HG03159 (cell line): Measurements from ENCODE around the gene SIRT6.
"Not testable (repeated sequence)": the region's sequence is repeated elsewhere in the genome, so short reads cannot be mapped to it uniquely, and the experiment has no call there.

Source experiments
- ATAC-seq: cut with Tn5 transposase; IDR thresholded peaks from one replicate; pipeline ENCODE4 v1.9.1; 2021; ENCODE audit warnings: mild to moderate bottlenecking, moderate library complexity; ENCODE audit not compliant: unreplicated experiment

The SIRT6 gene

DNA sequence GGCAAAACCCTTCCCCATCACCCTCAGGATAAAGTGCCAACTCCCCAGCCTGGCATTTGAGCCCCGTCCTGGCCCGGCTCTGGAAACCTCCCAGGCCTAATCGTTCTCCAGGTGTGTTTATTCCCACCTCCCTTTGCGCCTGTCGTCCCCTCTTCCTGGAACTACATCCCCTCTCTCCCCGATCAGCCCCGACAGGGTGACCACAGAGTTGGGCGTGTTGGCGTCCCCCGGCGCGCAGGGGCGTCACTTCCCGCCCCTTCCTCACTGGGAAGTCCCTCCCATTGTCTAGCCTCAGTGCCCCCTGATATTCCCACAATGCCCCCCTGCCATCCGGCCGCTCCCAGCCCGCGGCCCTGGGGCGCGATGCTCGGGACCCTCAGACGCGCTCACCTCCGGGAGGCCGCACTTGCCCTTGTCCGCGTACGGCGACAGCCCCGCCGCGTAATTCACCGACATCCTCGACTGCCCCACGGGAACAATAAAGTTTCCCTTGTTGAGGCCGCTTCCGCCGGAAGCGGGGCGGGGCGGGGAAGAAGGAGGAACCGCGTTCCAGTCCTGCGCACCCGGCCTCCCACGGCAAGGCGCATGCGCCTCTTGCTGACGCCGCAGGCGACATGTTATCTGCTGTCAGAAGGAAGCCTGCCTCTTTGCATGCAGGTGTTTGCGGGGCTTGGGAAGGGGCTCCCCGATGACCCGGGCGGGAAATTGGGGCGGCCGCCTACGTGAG is at the start of gene SIRT6, which contains the start of gene ANKRD24:
Gene SIRT6 (minus strand): TSS at position 480 of the 727 bp plus-strand sequence. CDS start 24 bp downstream, at position 456.
Gene ANKRD24 (plus strand): TSS at position 606 of the 727 bp plus-strand sequence. CDS start 3,737 bp downstream, outside the sequence.
- ATAC-seq = peak; percentile 69

DNA sequence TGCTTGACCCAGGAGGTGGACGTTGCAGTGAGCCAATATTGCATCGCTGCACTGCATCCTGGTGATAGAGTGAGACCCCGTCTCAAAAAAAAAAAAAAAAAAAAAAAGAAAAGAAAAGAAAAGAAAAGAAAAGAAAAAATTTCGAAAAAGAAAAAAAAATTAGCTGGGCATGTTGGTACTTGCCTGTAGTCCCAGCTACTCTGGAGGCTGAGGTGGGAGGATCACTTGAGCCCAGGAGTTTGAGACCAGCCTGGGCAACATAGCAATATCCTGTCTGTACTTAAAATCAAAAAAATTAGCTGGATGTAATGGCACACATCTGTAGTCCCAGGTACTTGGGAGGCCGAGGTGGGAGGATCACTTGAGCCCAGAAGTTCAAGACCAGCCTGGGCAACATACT is 49.8 kb upstream of the SIRT6 start:
- ATAC-seq = not testable (repeated sequence)

DNA sequence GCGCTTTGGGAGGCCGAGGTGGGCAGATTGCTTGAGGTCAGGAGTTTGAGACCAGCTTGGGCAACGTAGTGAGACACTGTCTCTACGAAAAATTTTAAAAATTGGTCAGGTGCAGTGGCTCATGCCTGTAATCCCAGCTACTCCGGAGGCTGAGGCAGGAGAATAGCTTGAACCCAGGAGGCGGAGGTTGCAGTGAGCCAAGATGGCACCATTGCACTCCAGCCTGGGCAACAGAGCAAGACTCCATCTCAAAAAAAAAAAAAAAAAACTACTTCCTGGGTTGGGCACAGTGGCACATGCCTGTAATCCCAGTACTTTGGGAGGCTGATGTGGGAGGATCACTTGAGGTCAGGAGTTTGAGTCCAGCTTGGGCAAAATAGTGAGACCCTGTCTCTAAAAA is 49.2 kb upstream of the SIRT6 start:
- ATAC-seq = not testable (repeated sequence)

DNA sequence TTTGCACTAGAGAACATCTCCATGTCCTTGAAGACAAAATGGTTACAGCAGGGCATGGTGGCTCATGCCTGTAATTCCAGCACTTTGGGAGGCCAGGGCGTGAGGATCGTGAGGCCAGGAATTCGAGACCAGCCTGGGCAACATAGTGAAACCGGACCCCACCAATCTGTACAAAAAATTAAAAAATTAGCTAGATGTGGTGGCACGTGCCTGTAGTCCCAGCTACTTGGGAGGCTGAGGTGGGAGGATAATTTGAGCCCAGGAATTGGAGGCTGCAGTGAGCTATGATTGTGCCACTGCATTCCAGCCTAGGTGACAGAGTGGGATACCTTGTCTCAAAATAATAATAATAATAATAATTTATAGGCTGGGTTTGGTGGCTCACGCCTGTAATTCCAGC is 47.9 kb upstream of the SIRT6 start:
- not testable (repeated sequence) for ATAC-seq

DNA sequence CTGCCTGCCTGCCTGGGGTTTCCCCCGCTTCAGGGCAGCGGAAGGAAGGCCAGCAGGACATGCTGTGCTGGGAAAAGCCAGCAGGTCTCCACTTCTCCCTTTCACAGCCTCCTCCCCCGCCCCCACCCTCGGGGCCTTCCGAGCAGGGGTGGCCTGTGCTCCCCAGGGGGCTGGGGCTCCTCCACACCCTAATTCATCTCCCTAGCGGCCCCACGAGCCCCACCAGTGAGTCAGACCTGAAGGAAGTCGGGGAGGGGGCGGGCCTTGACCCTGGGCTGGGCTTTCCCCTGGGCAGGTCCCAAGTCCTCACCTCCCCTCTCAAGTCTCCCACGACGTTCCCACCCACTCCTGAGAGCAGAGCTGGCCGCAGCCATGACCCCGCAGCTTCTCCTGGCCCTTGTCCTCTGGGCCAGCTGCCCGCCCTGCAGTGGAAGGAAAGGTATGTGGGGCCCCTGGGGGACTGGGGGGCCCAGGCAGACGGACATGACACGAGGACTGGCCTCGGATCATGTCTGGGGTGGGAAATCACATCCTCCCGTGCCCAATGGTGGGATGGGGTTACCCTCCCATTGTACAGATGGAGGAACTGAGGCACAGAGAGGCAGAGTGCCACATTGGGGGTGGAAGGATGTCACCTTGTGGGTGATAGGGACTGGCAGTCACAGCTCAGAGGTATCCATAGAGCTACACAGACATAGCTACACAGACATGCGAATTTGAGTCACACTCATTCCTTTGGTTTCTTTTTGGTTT is 47.0 kb upstream of the SIRT6 start, which contains the start of gene EBI3:
Gene EBI3 (plus strand): TSS at position 345 of the 753 bp plus-strand sequence. CDS start 28 bp downstream, at position 373.
- peak; percentile 64 for ATAC-seq

DNA sequence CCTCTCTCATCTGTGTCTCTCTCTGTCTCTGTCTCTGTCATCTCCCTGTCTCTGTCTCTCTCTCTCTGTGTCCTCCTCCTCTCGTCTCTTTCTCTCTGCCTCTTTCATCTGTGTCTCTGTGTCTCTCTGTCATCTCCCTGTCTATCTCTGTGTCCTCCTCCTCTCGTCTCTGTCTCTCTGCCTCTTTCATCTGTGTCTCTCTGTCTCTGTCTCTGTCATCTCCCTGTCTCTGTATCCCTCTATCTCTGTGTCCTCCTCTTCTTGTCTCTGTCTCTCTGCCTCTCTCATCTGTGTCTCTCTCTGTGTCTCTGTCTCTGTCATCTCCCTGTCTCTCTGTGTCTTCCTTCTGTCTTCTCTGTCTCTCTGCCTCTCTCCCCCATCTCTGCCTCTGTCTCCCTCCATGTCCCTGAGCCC is 46.4 kb upstream of the SIRT6 start:
- no peak for ATAC-seq

DNA sequence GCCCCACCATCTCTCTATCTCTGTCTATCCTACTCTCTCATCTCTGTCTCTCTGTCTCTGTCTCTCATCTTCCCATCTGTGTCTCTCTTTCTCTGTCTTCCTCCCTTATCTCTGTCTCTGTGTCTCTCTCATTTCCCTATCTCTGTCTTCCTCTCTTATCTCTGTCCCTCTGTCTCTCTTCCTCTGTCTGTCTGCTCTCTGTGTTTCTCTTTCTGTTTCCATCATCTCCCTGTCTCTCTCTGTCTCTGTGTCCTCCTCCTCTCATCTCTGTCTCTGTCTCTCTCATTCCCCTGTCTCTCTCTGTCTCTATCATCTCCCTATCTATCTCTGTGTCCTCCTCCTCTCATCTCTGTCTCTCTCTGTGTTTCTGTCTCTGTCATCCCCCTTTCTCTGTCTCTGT is 45.4 kb upstream of the SIRT6 start:
- ATAC-seq = no peak

DNA sequence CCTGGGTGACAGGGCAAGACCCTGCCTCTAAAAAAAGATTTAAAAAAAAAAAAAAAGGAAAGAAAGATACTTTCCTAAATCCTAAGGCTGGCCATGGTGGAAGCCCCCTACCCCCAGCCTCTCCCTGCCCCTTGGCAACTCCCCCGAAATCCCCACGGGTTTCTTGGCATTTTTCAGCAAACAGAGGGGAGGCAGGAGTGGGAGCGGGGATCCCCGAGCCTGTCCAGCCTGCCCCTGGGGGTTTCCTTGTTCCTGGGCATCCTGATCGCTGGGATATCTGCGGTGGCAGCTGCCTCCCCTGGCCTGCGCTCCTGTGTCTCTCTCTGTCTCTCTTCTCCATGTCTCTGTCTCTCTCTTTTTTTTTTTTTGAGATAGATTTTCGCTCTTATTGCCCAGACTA is 43.5 kb upstream of the SIRT6 start:
- ATAC-seq = no peak

DNA sequence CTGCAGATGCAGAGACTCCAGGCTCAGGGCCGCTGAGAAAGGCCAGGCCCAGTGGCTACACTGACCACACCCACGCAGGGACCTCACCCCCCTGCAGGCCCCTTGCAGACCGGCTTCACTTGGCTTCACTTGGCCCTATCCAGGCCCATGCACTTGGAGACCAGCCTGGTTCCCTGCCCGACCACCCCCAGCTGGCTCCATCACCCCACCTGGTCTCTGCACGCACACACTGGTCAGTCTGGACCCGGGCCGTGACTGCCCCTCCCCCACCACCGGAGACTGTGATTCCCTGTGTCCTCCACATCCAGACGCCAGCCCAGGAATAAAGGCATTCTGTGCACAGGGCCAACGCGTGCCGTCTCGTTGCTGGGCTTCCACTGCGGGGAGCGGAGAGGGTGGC is 42.1 kb upstream of the SIRT6 start:
- ATAC-seq = no peak

DNA sequence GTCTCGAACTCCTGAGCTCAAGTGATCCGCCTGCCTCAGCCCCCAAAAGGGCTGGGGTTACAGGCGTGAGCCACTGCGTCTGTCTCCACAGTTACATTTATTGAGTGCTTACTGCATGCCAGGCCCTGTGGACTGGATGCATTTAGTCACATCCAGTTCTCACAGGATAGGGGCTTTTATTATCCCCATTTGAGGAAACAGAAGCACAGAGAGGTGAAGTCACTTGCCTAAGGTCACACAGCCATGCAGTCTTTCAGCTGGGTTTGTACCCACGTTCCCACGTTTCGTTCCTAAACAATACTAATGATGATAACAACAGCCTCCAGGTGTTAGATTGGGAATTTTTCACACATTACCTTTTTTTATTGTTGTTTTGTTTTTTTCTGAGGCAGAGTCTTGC is 37.8 kb upstream of the SIRT6 start:
- ATAC-seq = no peak

DNA sequence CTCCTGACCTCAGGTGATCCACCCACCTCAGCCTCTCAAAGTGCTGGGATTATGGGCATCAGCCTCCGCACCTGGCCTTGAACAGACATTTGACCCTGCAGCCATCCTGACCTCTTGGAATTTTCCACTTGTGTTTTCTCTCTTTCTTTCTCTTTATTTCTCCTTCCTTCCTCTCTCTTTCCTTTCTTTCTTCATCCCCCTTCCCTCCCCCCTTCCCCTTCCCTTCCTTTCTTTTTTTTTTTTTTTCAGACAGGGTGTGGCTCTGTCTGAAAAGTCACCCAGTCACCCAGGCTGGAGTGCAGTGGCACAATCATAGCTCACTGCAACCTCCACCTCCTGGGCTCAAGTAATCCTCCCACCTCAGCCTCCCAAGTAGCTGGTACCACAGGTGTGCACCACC is 36.2 kb upstream of the SIRT6 start:
- ATAC-seq = not testable (repeated sequence)

DNA sequence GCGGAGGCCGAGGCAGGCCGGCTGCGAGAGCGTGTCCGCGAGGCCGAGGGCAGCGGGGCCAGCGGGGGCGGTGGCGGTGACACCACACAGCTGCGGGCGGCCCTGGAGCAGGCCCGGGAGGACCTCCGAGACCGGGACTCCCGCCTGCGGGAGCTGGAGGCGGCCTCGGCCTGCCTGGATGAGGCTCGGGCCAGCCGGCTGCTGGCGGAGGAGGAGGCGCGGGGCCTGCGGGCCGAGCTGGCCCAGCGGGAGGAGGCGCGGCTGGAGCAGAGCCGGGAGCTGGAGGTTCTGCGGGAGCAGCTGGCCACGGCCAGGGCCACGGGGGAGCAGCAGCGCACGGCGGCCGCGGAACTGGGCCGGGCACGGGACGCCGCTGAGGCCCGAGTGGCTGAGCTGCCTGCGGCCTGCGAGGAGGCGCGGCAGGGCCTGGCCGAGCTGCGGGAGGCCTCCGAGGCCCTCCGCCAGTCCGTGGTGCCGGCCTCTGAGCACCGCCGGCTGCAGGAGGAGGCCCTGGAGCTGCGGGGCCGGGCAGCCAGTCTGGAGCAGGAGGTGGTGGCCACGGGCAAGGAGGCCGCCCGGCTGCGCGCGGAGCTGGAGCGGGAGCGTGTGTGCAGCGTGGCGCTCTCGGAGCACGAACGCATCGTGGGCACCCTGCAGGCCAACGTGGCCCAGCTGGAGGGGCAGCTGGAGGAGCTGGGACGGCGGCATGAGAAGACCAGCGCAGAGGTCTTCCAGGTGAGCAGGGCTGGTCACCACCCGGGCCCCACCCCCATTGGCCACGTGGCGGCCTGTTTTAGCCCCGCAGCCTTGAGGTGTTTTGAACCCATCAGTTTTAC is 35.3 kb upstream of the SIRT6 start:
- no peak for ATAC-seq

DNA sequence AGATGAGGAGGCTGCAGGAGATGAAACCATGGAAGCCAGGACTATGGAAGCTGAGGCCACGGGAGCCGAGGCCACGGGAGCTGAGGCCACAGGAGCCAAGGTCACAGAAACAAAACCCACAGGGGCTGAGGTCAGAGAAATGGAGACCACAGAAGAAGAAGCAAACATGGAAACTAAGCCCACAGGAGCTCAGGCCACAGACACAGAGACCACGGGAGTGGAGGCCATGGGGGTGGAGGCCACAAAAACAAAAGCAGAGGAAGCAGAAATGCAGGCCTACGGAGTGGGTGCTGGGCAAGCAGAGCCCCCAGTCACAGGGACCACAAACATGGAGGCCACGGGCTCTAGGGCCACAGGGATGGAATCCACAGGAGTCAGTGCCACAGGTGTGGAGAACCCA is 34.5 kb upstream of the SIRT6 start:
- ATAC-seq = no peak

DNA sequence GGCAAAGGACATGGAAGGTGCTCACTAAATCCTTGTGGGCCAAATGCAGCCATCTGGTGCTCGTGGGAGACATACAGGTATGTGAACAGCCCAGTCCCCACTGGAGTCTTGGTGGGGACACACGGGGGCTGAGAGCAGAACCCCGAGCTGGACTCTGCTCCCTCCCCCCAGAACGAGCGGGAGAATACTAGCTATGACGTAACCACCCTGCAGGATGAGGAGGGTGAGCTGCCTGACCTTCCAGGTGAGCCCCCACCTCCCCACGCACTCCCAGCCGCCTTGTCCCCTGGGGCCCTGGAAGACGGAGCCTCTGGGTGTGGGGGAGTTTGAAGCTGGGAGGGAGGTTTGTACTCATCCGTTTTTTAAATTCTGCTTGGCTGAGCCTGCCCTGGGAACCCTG is 33.4 kb upstream of the SIRT6 start:
- no peak for ATAC-seq

DNA sequence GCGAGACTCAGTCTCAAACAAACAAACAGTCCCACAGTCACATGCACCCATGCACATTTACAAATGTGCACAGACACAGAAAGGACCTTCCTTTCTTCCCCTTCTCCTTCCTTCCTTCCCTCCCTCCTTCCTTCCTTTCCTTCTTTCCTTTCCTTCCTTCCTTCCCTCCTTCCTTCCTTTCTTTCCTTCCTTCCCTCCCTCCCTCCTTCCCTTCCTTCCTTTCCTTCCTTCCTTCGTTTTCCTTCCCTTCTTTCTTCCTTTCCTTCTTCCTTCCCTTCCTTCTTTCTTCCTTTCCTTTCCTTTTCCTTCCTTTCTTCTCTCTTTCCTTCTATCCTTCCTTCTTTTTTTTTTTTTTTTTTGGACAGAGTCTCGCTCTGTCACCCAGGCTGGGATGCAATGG is 30.8 kb upstream of the SIRT6 start:
- no peak for ATAC-seq

DNA sequence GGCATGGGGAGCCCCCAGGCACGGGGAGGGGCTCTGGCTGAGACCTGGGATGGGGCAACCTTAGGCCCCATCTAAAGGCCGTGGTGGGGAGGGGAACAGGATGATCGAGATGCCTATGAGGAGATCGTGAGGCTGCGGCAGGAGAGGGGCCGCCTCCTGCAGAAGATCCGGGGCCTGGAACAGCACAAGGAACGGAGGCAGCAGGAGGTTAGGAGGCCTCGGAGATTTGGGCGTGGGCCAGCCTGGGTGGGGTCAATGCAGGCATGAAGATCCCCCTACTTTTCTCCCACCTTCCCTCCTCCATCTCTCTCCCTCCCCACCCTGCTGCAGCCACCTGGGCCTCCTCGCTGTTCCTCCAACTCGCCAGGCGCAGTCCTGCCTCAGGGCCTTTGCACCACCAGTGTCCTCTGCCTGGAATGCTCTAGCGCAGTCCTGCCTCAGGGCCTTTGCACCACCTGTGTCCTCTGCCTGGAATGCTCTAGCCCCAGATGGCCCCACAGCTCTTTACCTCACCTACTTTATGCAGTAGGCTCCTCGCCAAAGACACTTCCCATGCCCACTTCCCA is 27.9 kb upstream of the SIRT6 start:
- ATAC-seq = no peak

DNA sequence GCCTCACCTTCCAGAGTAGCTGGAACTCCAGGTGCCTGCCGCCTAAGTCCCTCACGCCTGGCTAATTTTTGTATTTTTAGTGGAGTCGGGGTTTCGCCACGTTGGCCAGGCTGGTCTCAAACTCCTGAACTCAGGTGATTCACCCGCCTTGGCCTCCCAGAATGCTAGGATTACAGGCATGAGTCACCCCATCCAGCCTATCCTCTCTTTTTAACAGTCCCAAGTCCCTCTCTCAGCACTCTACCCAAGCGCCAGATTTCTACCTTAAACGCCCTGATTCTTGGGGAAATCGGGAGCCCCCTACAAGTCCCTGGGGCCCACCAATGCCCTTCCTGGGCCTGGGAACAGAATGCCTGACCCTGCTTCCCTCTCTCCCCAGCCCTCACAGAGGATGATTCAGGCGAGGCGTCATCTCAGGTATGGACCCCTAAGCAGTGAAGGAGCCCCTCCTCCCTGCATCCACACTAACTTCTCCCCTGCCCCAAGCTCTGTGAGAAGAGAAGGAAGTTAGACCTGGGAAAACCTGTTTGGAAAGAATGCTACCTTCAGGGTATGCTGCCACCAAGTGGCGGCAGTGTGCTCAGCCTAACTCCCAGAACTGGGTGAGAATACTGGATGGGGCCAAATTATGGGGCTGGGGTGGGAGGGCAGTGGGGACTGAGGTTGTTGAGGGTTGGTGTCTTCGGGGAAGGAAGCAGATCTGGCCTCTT is 26.2 kb upstream of the SIRT6 start:
- no peak for ATAC-seq

DNA sequence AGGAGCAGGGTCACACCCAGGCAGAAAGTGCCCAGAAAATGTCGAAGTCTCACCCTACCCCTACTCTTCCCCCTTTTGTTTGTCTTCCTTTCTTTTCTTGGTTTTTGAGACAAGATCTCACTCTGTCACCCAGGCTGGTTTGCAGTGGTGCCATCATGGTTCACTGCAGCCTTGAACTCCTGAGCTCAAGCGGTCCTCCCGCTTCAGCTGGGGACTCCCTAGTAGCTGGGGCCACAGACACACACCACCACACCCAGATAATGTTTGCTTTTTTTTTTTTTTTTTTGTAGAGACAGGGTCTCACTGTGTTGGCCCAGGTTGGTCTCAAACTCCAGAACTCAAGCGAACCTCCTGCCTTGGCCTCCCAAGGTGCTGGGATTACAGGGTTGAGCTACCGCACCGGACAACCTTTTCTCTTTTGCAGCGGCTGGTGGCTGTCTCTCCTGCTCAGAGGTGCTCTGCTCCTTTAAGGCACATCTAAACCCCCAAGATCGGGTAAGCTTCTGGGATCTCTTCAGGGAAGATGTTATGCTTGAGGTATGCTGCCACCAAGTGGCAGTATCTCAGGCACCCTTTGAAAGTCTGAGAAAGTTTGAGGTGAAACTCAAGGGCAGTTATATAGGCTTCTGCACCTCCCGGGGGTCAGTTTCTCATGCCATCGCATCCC is 24.6 kb upstream of the SIRT6 start:
- ATAC-seq = no peak

DNA sequence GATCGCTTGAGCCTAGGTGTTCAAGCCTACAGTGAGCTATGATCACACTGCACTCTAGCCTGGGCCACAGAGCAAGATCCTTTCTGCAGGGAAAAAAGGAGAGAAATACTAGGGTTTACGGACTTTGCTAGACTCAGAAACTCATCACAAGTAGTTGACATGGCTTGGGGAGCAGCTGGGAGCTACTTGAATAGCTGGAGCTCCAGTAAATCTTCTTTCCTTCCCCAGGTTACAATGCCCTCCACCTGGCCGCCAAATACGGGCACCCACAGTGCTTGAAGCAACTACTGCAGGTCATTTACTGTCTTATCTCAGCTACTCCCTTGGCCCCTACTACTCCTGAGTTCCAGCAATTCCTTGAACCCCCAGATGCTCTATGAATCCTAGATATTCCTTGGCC is 19.4 kb upstream of the SIRT6 start:
- no peak for ATAC-seq
